Stimulated activated CD8-positive, alpha-beta memory T cell treated with anti-CD3 and anti-CD28 coated beads, Interleukin-4, amount 100 ng/mL, for 1 hour (primary cell): ENCODE measurements around the gene PLXNA2.

Experiments used
- DNase-seq, 2 donors: peaks; one replicate each; pipeline ENCODE4 v3.0.0-alpha.2; 2020; ENCODE audit warnings: low read depth in 2 of 2, low spot score in 1 of 2

Gene PLXNA2

GRCh38 chr1:208166340-208167138 is 77.6 kb downstream of the PLXNA2 start:
- DNase-seq: no peak

GRCh38 chr1:208165659-208166058 is 78.5 kb downstream of the PLXNA2 start:
- DNase-seq: no peak

GRCh38 chr1:208164609-208165008 is 79.6 kb downstream of the PLXNA2 start:
- no peak for DNase-seq

- DNase-seq: no peak
These were observed 80.6 kb downstream of the PLXNA2 start for GRCh38 chr1:208163539-208163938.

- DNase-seq: no peak
These were observed 81.3 kb downstream of the PLXNA2 start for GRCh38 chr1:208162903-208163302.

- no peak for DNase-seq
These were observed 82.4 kb downstream of the PLXNA2 start for GRCh38 chr1:208161656-208162375.

- DNase-seq: no peak
These were observed 83.2 kb downstream of the PLXNA2 start for GRCh38 chr1:208161005-208161404.

GRCh38 chr1:208160259-208160819 is 83.8 kb downstream of the PLXNA2 start:
- no peak for DNase-seq

GRCh38 chr1:208159555-208160258 is 84.5 kb downstream of the PLXNA2 start:
- DNase-seq: no peak

- no peak for DNase-seq
These were observed 85.3 kb downstream of the PLXNA2 start for GRCh38 chr1:208158640-208159554.

- DNase-seq: no peak
These were observed 86.4 kb downstream of the PLXNA2 start for GRCh38 chr1:208157769-208158168.

- DNase-seq: no peak
These were observed 87.4 kb downstream of the PLXNA2 start for GRCh38 chr1:208156741-208157140.

- DNase-seq: no peak
These were observed 87.9 kb downstream of the PLXNA2 start for GRCh38 chr1:208156310-208156709.

- no peak for DNase-seq
These were observed 89.2 kb downstream of the PLXNA2 start for GRCh38 chr1:208154679-208155642.

- no peak for DNase-seq
These were observed 90.1 kb downstream of the PLXNA2 start for GRCh38 chr1:208154040-208154439.

GRCh38 chr1:208153386-208153785 is 90.8 kb downstream of the PLXNA2 start:
- DNase-seq: no peak

GRCh38 chr1:208151728-208152598 is 92.2 kb downstream of the PLXNA2 start:
- no peak for DNase-seq

- no peak for DNase-seq
These were observed 93.2 kb downstream of the PLXNA2 start for GRCh38 chr1:208150833-208151458.
